Neutrophil (primary cell): ENCODE measurements around the gene CHFR.
"Not testable (repeated sequence)": the region's sequence is repeated elsewhere in the genome, so short reads cannot be mapped to it uniquely, and the experiment has no call there.

ENCODE experiments used
- H3K27ac ChIP-seq: fragments of 200-600 bp; sonication (generic); 2 replicates; pipeline ENCODE4 v1.5.1; 2016; ENCODE audit warnings: mild to moderate bottlenecking, moderate library complexity
- H3K27me3 ChIP-seq: fragments of 200-600 bp; sonication (generic); 2 replicates; pipeline ENCODE4 v1.6.0; 2016; ENCODE audit warnings: mild to moderate bottlenecking
- H3K36me3 ChIP-seq: fragments of 200-600 bp; sonication (generic); 2 replicates; pipeline ENCODE4 v1.5.1; 2017
- H3K4me1 ChIP-seq, 2 experiments: fragments of 200-600 bp in 1 of 2; sonication (generic) in 1 of 2; 1 replicate in 1 of 2; 2 replicates in 1 of 2; pipeline versions ENCODE4 v1.5.1 to v1.6.1; 2013 to 2016; ENCODE audit warnings: low read depth in 1 of 2, low read length in 1 of 2, mild to moderate bottlenecking in 1 of 2, moderate library complexity in 1 of 2; ENCODE audit not compliant: control insufficient read depth in 1 of 2, insufficient read depth in 1 of 2
- H3K4me3 ChIP-seq, 2 experiments: fragments of 200-600 bp in 1 of 2; sonication (generic) in 1 of 2; 1 replicate in 1 of 2; 2 replicates in 1 of 2; pipeline ENCODE4 v1.5.1; 2013 to 2016; ENCODE audit warnings: low read depth in 1 of 2, low read length in 1 of 2, mild to moderate bottlenecking in 1 of 2, moderate library complexity in 1 of 2
- H3K9me3 ChIP-seq: fragments of 200-600 bp; sonication (generic); 2 replicates; pipeline ENCODE4 v1.5.1; 2016
- TF ChIP-seq, protein P1 (sequence below): fragments of 200-600 bp; sonication (generic); IDR thresholded peaks from 2 replicates; pipeline ENCODE4 v1.5.1; 2016; ENCODE audit warnings: antibody characterized with exemption

The CHFR gene

DNA sequence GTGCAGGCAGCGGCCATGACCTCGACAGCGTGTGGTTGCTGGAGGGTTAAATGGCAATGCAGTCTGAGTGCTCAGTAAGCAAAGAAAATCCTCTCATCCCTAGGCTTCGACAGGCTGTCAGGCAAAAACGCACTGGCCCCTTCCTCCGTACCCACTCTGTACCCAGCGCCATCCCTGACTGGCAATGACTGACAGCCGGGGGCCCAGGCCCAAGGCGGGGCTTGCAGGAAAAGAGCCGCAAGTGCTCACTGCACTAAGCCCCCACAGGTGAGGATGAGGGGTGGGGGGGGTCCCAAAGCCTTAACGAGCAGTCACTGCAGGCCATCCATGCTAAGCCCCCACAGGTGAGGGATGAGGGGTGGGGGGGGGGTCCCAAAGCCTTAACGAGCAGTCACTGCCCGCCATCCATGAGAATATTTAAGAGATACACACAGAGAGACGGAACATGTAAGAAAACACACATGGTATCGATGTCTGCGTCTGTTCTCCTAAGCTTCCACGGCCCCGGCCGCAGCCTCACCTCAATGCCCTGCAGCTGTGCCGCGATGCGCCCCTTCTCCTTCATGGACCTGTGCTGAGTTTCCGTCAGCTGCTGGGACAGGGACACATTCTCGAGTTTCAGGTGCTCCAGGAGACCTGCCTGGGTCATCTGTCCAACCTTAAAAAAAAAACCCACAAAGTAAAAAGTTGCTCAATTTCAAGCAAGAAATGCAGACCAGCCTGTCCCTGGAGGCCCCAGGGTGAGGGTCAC, 89.4 kb downstream of the CHFR start:
- Histone ChIP-seq H3K36me3 (peaks cover 93% of the 10 kb centered on the region), H3K4me1 (no peaks in the 10 kb centered on the region), H3K9me3 (no peaks in the 10 kb centered on the region), H3K27me3 (no peaks in the 10 kb centered on the region), H3K4me3 (no peak overlapping the region), H3K27ac (no peak overlapping the region)
- TF ChIP-seq, protein P1, sequence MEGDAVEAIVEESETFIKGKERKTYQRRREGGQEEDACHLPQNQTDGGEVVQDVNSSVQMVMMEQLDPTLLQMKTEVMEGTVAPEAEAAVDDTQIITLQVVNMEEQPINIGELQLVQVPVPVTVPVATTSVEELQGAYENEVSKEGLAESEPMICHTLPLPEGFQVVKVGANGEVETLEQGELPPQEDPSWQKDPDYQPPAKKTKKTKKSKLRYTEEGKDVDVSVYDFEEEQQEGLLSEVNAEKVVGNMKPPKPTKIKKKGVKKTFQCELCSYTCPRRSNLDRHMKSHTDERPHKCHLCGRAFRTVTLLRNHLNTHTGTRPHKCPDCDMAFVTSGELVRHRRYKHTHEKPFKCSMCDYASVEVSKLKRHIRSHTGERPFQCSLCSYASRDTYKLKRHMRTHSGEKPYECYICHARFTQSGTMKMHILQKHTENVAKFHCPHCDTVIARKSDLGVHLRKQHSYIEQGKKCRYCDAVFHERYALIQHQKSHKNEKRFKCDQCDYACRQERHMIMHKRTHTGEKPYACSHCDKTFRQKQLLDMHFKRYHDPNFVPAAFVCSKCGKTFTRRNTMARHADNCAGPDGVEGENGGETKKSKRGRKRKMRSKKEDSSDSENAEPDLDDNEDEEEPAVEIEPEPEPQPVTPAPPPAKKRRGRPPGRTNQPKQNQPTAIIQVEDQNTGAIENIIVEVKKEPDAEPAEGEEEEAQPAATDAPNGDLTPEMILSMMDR, result no peak

DNA sequence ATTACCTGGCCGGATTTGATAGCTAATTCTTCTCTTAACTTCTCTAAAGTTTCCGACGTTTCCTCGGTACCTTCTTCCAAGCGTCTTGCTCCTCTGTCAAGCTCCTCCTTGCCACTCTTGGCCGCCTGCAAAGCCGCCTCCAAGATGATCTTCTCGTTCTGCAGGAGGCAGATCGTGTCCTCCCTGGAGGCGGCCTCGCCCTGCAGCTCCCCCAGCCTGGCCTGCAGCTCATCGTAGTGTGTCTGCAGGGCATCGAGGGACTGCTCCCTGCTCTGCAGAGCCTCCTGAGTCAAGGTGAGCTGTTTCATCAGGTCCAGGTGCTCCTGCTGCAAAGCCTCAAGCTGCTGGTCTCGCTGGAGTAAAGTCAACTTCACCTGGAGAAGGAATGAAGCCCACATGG, 91.6 kb downstream of the CHFR start:
- peaks cover 84% of the 10 kb centered on the region for H3K36me3 ChIP-seq

DNA sequence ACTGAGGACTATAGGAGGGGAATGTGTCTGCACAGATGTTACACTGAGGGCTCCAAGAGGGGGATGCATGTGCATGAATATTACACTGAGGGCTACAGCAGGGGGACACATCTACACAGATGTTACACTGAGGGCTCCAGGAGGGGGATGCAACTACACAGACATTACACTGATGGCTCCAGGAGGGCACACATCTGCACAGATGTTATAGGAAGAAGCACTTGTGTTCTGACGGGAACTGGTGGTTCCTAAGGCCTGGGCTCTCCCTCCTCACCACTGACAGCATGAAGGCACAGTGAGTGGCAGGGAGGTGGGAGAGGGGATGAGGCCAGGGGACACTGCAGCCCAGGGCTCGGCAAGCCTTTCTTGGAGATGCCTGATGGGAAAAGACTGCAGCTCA, 95.5 kb downstream of the CHFR start:
- H3K4me1 ChIP-seq, H3K27me3 ChIP-seq, H3K9me3 ChIP-seq, H3K27ac ChIP-seq, H3K4me3 ChIP-seq: not testable (repeated sequence)
- H3K36me3 ChIP-seq, result peaks cover 69% of the 10 kb centered on the region

More for the DNA sequence above, 91.6 kb downstream of the CHFR start:
- H3K4me1 ChIP-seq, result no peaks in the 10 kb centered on the region
- no peaks in the 10 kb centered on the region for H3K27me3 ChIP-seq
- TF ChIP-seq, protein P1, result no peak
- H3K4me3 ChIP-seq, result no peak overlapping the region
- H3K27ac ChIP-seq, result no peak overlapping the region
- H3K9me3 ChIP-seq, result no peaks in the 10 kb centered on the region

DNA sequence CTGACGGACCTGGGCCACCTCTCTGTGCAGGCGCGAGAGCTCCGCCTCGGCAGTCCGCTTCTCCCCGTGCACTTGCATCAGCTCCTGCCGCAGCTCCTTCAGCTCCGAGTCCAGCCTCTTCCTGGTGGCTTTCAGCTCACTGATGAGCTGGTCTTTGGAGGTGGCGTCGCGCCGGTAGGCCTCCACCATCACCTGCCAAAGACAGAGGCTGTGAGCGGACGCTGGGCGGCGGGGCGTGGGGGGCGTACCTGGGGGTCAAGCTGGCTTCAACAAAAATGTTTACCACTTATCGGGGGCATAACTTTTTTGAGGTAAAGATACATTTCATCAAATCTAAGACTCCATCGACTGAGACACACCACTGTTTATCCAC, 98.3 kb downstream of the CHFR start:
- Histone ChIP-seq H3K36me3 (peaks cover 68% of the 10 kb centered on the region), H3K27me3 (no peaks in the 10 kb centered on the region), H3K27ac (no peak overlapping the region), H3K4me1 (no peaks in the 10 kb centered on the region), H3K4me3 (no peak overlapping the region), H3K9me3 (no peaks in the 10 kb centered on the region)
- TF ChIP-seq, protein P1, result no peak

DNA sequence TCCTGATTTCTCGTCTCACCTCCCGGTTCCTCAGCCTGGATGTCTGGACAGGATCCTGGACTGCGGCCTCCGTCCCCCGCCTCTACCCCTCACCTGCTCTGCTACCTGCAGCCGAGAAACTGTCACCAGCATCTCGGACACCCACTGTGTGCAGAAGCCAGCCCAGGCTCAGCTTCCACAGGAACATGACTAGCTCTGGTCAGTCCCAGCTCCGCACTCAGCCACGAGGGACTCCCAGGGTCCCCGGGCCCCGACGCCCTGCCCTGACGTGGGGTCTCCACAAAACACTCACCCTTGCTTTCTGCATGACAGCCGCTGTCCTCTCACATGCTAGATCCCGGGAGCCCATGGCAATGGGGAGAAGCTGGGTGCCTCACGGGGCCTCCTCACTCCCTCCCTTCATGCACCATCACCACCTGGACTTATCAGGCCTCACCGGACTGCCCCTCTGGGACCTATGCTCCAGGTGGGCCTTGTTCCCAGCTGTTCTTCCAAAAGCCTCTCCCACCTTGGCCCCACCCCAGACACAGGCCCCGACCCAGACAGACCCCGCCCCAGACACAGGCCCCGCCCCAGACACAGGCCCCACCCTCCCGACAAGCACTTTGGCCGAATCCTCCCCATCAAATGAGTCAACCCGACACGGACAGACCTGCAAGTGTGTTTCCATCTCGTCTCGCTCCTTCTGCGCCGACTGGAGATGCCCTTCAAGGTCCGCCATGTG, 98.9 kb downstream of the CHFR start:
- TF ChIP-seq, protein P1, result no peak
- Histone ChIP-seq H3K27me3 (no peaks in the 10 kb centered on the region), H3K4me1 (no peaks in the 10 kb centered on the region), H3K36me3 (peaks cover 68% of the 10 kb centered on the region), H3K27ac (no peak overlapping the region), H3K4me3 (no peak overlapping the region), H3K9me3 (no peaks in the 10 kb centered on the region)

DNA sequence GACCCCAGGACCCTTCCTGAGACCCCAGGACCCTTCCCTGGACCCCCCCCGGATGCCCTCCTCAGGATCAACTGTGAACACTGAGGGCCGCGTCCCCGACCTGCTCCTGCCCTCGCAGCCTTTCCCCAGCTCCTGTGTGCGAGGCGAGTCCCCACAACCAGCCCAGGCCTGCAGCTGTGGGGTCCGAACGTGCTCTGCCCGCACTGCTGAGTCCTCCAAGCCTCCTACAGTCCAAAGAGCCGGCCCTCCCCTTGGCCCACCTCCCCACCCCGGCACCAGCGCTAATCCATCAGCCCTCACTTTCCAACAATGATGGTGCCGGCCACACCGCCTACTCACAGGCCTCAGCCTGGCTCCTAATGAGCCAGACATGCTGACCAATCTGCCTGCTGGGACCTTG, 99.5 kb downstream of the CHFR start:
- H3K4me3 ChIP-seq, result no peak overlapping the region
- no peaks in the 10 kb centered on the region for H3K9me3 ChIP-seq
- no peaks in the 10 kb centered on the region for H3K4me1 ChIP-seq
- TF ChIP-seq, protein P1, result no peak
- no peaks in the 10 kb centered on the region for H3K27me3 ChIP-seq
- H3K36me3 ChIP-seq, result peaks cover 75% of the 10 kb centered on the region
- H3K27ac ChIP-seq, result no peak overlapping the region
